CD4-positive, alpha-beta T cell treated with Interleukin-6 for 4 hours (primary cell): ENCODE data around the gene ZBTB12.
"Not testable (repeated sequence)": the region's sequence is repeated elsewhere in the genome, so short reads cannot be mapped to it uniquely, and the experiment has no call there.

Experiments
- DNase-seq: peaks from one replicate; pipeline ENCODE4 v3.0.0-alpha.2; 2020; ENCODE audit warnings: mixed read lengths

Gene ZBTB12

GRCh38 chr6:31874084-31874670 is 27.7 kb downstream of the ZBTB12 start:
- no peak for DNase-seq

GRCh38 chr6:31871046-31871659 is 30.7 kb downstream of the ZBTB12 start:
- no peak for DNase-seq

DNA sequence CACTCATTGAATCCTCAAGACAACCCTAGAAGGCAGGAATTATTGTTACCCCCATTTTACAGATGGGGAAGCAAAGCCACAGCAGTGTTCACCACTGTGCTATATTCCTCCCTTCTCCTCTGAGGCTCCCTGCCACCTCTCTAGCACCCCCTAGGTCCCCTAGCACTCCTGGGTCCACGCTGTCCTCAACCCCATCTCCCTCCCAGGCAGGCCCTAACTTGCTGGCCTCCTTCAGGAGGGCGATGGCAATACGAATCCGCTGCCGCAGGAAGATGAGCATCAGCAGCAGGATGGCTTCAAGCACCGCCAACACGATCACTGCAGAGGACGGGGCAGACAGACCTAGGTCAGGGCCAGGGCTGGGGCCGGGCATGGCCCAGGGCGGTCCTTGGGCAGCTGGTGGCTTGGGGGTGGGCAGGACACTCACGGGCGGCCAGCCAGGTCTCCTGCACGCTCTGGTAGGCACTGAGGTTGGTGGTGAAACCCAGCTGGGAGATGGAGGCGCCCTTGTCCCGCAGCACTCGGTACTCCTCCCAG is 31.4 kb downstream of the ZBTB12 start:
- DNase-seq, result no peak

- DNase-seq, result no peak
Measured at GRCh38 chr6:31869343-31869742, 32.5 kb downstream of the ZBTB12 start.

GRCh38 chr6:31868658-31868971 is 33.3 kb downstream of the ZBTB12 start:
- DNase-seq, result not testable (repeated sequence)

DNA sequence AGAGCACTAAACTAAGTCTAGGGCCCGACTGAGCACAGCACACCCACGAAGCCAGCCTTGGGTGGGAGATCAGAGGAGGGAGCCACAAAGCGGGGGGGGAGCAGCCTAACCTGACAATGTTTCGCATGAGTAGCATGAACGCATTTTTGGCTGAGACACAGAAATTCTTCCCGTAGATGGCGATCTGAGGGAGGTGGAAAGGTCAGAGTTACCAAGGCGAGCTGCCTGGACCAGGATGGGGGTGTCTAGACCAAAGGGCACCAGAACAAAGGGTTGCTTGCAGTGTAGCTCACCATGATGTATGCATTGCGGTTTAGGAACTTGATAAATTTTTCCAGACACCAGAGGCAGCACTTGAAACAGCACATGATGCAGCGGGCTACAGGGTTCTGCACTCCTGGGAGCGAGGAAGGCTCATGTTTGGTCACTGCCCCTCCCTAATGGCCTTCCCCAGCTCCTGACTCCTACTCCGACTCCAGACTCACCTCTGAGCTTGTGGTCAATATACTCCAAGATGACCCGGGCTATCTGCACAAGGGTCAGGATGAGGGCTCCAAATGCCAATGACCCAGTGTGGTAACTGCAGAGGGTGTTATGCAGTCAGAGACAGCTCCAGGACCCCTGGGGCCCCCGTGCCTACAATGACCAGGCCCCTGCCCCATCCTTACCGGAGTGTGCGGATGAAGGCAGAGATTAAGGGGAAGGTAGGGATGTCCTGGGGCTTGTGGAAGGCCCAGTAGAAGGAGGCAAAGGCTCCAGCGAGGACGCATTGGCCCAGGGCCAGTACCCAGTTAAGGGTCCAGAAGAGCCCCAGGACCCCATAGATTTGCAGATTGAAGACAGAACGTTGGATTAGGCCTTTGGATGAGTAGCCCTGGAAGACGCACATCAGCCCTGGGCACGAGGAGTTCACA is 36.4 kb downstream of the ZBTB12 start:
- no peak for DNase-seq

DNA sequence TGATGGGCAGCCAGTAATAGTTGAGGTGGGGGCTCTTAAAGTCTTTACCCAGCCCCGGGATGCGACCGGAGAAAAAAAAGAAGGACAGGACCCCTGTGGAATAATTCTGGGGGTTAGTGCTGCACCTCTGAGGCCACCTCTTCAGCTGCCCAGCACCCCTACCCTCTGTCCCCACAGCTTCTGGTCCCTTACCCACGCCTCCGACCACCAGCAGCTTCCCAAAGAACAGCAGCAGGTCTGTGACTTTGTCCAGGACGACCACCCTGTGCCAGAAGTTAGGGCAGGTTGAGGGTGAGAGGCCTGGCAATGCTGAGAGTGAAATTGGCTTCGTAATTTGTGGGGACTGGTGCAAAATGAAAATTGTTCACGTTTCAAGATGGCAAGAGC is 37.1 kb downstream of the ZBTB12 start:
- DNase-seq, result no peak

DNA sequence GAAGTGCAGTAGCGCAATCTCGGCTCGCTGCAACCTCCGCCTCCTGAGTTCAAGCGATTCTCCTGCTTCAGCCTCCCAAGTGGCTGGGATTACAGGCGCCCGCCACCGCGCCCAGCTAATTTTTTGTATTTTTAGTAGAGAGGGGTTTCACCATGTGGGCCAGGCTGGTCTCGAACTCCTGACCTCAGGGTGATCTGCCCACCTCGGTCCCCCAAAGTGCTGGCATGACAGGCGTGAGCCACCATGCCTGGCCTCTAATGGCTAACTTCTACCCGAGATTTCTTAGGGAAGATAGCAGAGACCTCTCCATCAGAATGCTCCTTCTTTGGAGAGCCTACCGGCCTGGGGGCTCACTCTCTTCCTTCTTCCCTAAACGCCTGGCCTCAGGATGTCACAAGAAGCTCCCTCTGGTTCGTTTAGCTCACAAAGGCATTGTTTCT is 37.7 kb downstream of the ZBTB12 start:
- DNase-seq, result not testable (repeated sequence)

- peak; percentile 99 for DNase-seq
Measured at GRCh38 chr6:31862344-31863235, 39.3 kb downstream of the ZBTB12 start, which contains the start of gene NEU1. Gene NEU1, minus strand, starts transcription at chr6:31862821. Its CDS starts 45 bp downstream, at chr6:31862776.

- no peak for DNase-seq
Measured at GRCh38 chr6:31861919-31862343, 40.0 kb downstream of the ZBTB12 start.

GRCh38 chr6:31861150-31861549 is 40.7 kb downstream of the ZBTB12 start:
- no peak for DNase-seq

- no peak for DNase-seq
Measured at GRCh38 chr6:31860349-31860748, 41.5 kb downstream of the ZBTB12 start.

DNA sequence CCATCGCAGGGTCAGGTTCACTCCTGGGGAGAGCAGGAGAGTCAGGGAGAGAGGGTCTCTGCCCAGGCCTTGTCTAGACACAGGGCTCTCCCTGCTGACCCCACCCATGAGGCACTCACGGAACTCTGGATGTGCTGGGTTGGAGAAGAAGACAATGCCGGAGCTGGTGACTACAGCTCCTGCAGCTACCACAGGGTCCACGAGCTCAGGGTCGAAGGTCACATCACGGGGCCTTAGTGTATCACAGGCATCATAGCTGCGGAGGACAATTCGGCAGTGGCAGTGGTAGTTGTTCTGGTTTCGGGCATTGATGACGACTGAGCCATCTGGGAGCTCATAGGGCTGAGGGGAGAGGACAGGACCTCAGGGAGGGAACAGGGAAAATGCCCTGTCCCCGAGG is 42.0 kb downstream of the ZBTB12 start:
- no peak for DNase-seq

DNA sequence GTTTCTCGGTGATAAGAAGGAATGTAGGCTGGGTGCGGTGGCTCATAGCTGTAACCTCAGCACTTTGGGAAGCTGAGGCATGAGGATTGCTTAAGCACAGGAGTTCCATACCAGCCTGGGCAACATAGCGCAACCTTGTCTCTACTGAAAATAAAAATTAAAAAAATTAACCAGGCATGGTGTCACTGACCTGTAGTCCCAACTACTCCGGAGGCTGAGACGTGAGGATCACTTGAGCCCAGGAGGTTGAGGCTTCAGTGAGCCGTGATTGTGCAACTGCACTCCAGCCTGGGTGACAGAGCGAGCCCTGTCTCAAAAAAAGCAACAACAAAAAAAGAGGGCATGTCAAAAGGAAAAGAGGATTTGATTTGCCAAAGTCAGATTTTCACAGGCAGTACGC is 43.2 kb downstream of the ZBTB12 start:
- DNase-seq, result no peak

DNA sequence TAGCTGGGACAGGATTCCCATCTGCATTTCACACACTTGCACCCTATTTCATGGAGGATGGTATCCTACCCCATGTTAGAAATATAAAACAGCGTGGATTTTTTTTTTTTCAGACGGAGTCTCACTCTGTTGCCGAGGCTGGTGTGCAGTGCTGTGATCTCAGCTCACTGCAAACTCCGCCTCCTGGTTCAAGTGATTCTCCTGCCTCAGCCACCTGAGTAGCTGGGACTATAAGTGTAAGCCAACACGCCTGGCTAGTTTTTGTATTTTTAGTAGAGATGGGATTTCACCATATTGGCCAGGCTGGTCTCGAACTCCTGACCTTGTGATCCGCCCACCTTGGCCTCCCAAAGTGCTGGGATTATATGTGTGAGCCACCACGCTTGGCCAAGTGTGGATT is 44.1 kb downstream of the ZBTB12 start:
- DNase-seq, result not testable (repeated sequence)

DNA sequence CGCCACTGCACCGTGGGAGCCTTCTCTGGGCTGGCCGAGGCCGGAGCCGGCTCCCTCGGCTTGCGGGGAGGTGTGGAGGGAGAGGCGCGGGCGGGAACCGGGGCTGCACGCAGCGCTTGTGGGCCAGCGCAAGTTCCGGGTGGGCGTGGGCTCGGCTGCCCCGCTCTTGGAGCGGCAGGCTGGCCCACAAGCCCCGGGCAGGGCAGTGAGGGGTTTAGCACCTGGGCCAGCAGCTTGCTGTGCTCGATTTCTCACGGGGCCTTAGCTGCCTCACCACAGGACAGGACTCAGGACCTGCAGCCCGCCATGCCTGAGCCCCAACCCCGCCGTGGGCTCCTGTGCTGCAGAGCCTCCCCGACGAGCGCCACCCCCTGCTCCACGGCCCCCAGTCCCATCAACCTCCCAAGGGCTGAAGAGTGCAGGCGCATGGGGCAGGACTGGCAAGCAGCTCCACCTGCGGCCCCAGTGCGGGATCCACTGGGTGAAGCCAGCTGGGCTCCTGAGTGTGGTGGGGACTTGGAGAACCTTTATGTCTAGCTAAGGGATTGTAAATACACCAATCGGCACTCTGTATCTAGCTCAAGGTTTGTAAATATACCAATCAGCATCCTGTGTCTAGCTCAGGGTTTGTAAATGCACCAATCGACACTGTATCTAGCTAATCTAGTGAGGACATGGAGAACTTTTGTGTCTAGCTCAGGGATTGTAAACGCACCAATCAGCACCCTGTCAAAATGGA is 49.7 kb downstream of the ZBTB12 start:
- DNase-seq, result not testable (repeated sequence)

DNA sequence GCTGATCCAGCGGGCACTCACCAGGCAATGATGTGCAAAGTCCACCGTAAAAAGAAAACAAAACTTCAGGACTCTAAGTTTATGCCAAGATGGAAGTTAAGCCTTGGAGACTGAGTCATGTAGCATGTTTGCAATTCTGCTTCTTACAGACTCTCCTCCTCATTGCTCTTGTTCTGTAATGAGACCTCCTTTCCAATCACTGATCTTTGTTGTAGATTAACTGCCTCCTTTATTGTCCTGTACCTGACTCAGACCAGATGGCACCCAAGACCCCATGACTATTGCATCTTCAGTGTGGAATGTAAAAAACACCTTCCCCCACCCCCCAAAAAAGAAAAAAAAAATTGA is 50.4 kb downstream of the ZBTB12 start:
- no peak for DNase-seq

DNA sequence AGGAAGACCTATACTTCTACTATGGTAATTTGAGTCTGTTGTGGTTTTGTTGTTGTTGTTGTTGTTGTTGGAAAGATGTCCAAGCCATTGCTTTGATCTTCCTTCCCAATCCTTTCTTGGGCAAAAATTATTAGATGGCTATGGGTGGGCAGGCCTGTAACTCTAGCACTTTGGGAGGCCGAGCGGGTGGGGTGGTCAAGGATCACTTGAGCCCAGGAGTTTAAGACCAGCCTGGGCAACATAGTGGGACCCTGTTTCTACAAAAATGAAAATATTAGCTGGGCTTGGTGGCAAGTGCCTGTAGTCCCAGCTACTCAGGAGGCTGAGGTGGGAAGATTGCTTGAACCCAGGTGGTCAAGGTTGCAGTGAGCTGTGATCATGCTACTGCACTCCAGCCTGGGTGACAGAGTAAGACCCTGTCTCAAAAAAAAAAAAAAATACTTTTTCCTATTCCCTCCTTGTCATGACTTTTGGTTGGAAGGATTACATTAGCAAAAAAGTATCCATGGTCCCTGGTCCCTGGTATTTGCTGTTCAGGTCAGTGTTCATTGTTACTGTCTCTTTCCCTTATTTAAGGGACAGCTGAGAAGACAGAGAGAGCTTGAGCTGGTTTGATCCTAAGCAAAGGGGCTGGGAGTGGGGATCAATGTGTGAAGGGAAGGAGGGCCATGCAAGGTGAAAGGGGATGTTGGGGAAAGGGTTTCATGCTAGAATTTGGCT is 51.0 kb downstream of the ZBTB12 start:
- no peak for DNase-seq
